Hepatocyte (in vitro differentiated cells): ENCODE data around the gene LDLRAD3. TPM values are rescaled to one million over a fixed set of nuclear protein-coding genes. Genes with fewer than 3 reads are reported as not detected.

ENCODE experiments used
- DNase-seq: peaks from one replicate; pipeline ENCODE4 v3.0.0-alpha.2; 2016; ENCODE audit warnings: low spot score
- H2AFZ ChIP-seq: fragments of 200-600 bp; sonication (generic); 2 replicates; pipeline ENCODE4 v1.6.0; 2016; ENCODE audit warnings: antibody characterized with exemption, mild to moderate bottlenecking
- H3K27ac ChIP-seq: fragments of 200-600 bp; sonication (generic); 2 replicates; pipeline ENCODE4 v1.5.1; 2016; ENCODE audit warnings: mild to moderate bottlenecking
- H3K27me3 ChIP-seq: fragments of 200-600 bp; sonication (generic); 2 replicates; pipeline ENCODE4 v1.6.1; 2016
- H3K36me3 ChIP-seq: fragments of 200-600 bp; sonication (generic); replicated peaks from 2 replicates; pipeline ENCODE4 v1.5.1; 2016; ENCODE audit warnings: low read depth; ENCODE audit not compliant: insufficient read depth
- H3K4me1 ChIP-seq: fragments of 200-600 bp; sonication (generic); 2 replicates; pipeline ENCODE4 v1.5.1; 2016; ENCODE audit warnings: mild to moderate bottlenecking, moderate library complexity; ENCODE audit not compliant: insufficient read depth
- H3K4me2 ChIP-seq: fragments of 200-600 bp; sonication (generic); 2 replicates; pipeline ENCODE4 v1.6.0; 2016
- H3K4me3 ChIP-seq: fragments of 200-600 bp; sonication (generic); 2 replicates; pipeline ENCODE4 v1.5.1; 2016; ENCODE audit warnings: mild to moderate bottlenecking
- H3K79me2 ChIP-seq: fragments of 200-600 bp; sonication (generic); 2 replicates; pipeline ENCODE4 v1.6.0; 2017; ENCODE audit warnings: mild to moderate bottlenecking
- H3K9me2 ChIP-seq: fragments of 200-600 bp; sonication (generic); replicated peaks from 2 replicates; pipeline ENCODE4 v1.6.0; 2017; ENCODE audit warnings: mild to moderate bottlenecking; ENCODE audit not compliant: insufficient read depth
- H3K9me3 ChIP-seq: fragments of 200-600 bp; sonication (generic); 2 replicates; pipeline ENCODE4 v1.5.1; 2016; ENCODE audit warnings: low read depth, mild to moderate bottlenecking
- H4K20me1 ChIP-seq: fragments of 200-600 bp; sonication (generic); 2 replicates; pipeline ENCODE4 v1.6.0; 2016; ENCODE audit warnings: mild to moderate bottlenecking; ENCODE audit not compliant: insufficient read depth, poor library complexity, severe bottlenecking
- CTCF ChIP-seq: fragments of 200-600 bp; sonication (generic); IDR thresholded peaks from 2 replicates; pipeline ENCODE4 v1.5.1; 2016; ENCODE audit warnings: antibody characterized with exemption, mild to moderate bottlenecking; ENCODE audit not compliant: poor library complexity
- EZH2 ChIP-seq: fragments of 200-600 bp; sonication (generic); IDR thresholded peaks from 2 replicates; pipeline ENCODE4 v1.6.1; 2016; ENCODE audit warnings: antibody characterized with exemption, mild to moderate bottlenecking, borderline replicate concordance
- EZH2phosphoT487 ChIP-seq: fragments of 200-600 bp; sonication (generic); IDR thresholded peaks from one replicate; pipeline ENCODE4 v1.6.1; 2018; ENCODE audit warnings: antibody characterized with exemption, mild to moderate bottlenecking, low read depth, moderate library complexity; ENCODE audit not compliant: unreplicated experiment, severe bottlenecking
- WGBS: methylation state at CpG from one replicate; pipeline ENCODE4 v1.1.6; 2016; ENCODE audit warnings: low lambda C conversion rate; ENCODE audit errors: missing lambda C conversion rate; 5-methylcytosine and 5-hydroxymethylcytosine counted together
- polyA plus RNA-seq: library from polyadenylated mRNA; unstranded; fragments of >200 nt; fragmentation: Nextera tagmentation; extraction: Ambion mirVana; gene quantifications from 2 replicates; pipeline ENCODE4 v1.2.1, GENCODE V29; 2016
- total RNA-seq: library from RNA; depleted of rRNA; stranded (reverse); fragments of >200 nt; gene quantifications from 2 replicates; pipeline ENCODE4 v1.2.3, GENCODE V29; 2014

The LDLRAD3 gene
- total and polyA plus RNA-seq, 2 experiments from 2014 or later = 12.2 TPM

DNA sequence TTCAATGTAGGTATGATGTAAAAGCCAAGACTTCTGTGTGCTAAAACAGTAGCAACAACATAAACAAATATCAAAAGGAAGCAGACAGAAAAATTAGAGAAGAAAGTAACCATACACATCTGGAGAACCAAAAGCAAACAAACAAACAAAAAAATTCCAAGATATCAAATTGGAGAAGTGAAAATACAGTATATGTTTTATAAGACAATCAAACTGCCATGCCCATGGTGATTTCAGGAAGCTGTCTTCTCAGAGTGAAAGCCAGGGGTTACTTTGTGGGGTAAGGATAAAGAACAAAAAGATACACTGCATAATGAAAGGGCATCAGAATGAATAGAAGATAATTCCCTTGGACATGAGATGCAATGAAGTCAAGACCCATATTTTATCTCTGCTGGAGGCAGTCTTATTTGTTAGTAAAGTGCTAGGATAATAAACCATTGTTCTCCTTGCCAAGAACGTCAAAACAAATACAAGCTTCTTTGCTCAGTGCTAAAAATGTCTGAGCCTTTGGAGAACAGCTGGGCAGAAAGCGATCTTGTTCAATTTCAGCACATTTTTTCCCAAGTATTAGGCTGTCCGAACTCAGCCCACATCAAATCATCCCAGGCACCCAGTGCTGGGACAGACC is 38.1 kb upstream of the LDLRAD3 start:
- H3K4me2 ChIP-seq = no peak overlapping the region
- no peaks in the 10 kb centered on the region for H3K27me3 ChIP-seq
- H3K27ac ChIP-seq = no peak overlapping the region
- peaks cover 9% of the 10 kb centered on the region for H3K9me3 ChIP-seq
- H3K36me3 ChIP-seq = no peaks in the 10 kb centered on the region
- no peaks in the 10 kb centered on the region for H4K20me1 ChIP-seq
- H3K4me3 ChIP-seq = no peak overlapping the region
- peaks cover 11% of the 10 kb centered on the region for H3K4me1 ChIP-seq
- TF ChIP-seq EZH2phosphoT487 = no peak
- TF ChIP-seq CTCF = no peak
- no peak for TF ChIP-seq EZH2
- H3K79me2 ChIP-seq = no peaks in the 10 kb centered on the region
- H3K9me2 ChIP-seq = no peaks in the 10 kb centered on the region
- WGBS = 49% methylated on average over 3 of the region's 3 CpGs
- no peak overlapping the region for H2AFZ ChIP-seq
- DNase-seq = no peak

DNA sequence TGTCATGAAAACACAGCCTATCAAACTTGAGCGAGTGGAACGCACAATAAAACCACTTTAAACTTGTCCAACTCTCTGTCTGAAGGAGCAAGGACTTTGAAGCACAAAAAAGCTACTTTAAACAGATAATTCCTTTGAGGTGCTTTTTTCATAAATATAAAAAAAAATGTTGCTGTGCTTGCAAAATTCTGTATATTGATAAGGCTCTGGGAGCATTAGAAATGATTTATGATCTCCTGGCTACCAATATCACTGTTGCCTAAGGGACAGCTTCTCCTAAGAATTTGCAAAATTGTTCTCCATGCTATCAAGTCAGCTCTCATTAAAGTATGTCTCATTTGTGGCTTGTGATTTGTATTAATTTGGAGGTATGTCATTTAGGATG is 37.6 kb upstream of the LDLRAD3 start:
- H3K4me3 ChIP-seq = no peak overlapping the region
- no peaks in the 10 kb centered on the region for H3K79me2 ChIP-seq
- H3K36me3 ChIP-seq = no peaks in the 10 kb centered on the region
- H3K27ac ChIP-seq = no peak overlapping the region
- no peak for DNase-seq
- H3K9me3 ChIP-seq = peaks cover 9% of the 10 kb centered on the region
- H3K4me2 ChIP-seq = no peak overlapping the region
- WGBS = 86% methylated on average over 2 of the region's 2 CpGs
- H3K27me3 ChIP-seq = no peaks in the 10 kb centered on the region
- peaks cover 11% of the 10 kb centered on the region for H3K4me1 ChIP-seq
- no peaks in the 10 kb centered on the region for H4K20me1 ChIP-seq
- TF ChIP-seq EZH2 (no peak), EZH2phosphoT487 (no peak), CTCF (no peak)
- no peaks in the 10 kb centered on the region for H3K9me2 ChIP-seq
- no peak overlapping the region for H2AFZ ChIP-seq

GRCh38 chr11:35906681-35907080 is 37.2 kb upstream of the LDLRAD3 start:
- TF ChIP-seq EZH2phosphoT487 (no peak), CTCF (no peak), EZH2 (no peak)
- no peak overlapping the region for H3K4me3 ChIP-seq
- H3K36me3 ChIP-seq = no peaks in the 10 kb centered on the region
- H3K9me2 ChIP-seq = no peaks in the 10 kb centered on the region
- no peak overlapping the region for H2AFZ ChIP-seq
- H3K9me3 ChIP-seq = peaks cover 9% of the 10 kb centered on the region
- no peaks in the 10 kb centered on the region for H4K20me1 ChIP-seq
- H3K27me3 ChIP-seq = no peaks in the 10 kb centered on the region
- no peak for DNase-seq
- H3K79me2 ChIP-seq = no peaks in the 10 kb centered on the region
- 60% methylated on average over 3 of the region's 3 CpGs for WGBS
- H3K27ac ChIP-seq = no peak overlapping the region
- no peak overlapping the region for H3K4me2 ChIP-seq
- peaks cover 11% of the 10 kb centered on the region for H3K4me1 ChIP-seq
